ENCODE data around the gene CELF2.

The CELF2 gene

GRCh38 chr10:11002916-11003315, 14.8 kb upstream of the CELF2 start:
- Histone ChIP-seq H3K27ac (ENCODE audit: low read depth in 2 of 2, low read length in 2 of 2) (no peak overlapping the region), H3K4me1 (ENCODE audit: control insufficient read depth in 2 of 2, insufficient read depth in 2 of 2, low read length in 2 of 2) (no peaks in the 10 kb centered on the region), H3K27me3 (ENCODE audit: control insufficient read depth in 2 of 2, insufficient read depth in 2 of 2, low read length in 2 of 2) (no peaks in the 10 kb centered on the region), H3K9me3 (ENCODE audit: control insufficient read depth in 2 of 2, low read length in 2 of 2) (no peaks in the 10 kb centered on the region), H3K9ac (ENCODE audit: low read depth in 1 of 2, low read length in 2 of 2) (no peak overlapping the region), H3K4me3 (ENCODE audit: low read length in 2 of 2) (no peak overlapping the region), H3K36me3 (ENCODE audit: control insufficient read depth in 2 of 2, insufficient read depth in 2 of 2, low read length in 2 of 2) (no peaks in the 10 kb centered on the region)

- Histone ChIP-seq H3K36me3 (ENCODE audit: control insufficient read depth in 2 of 2, insufficient read depth in 2 of 2, low read length in 2 of 2) (no peaks in the 10 kb centered on the region), H3K4me1 (ENCODE audit: control insufficient read depth in 2 of 2, insufficient read depth in 2 of 2, low read length in 2 of 2) (no peaks in the 10 kb centered on the region), H3K27me3 (ENCODE audit: control insufficient read depth in 2 of 2, insufficient read depth in 2 of 2, low read length in 2 of 2) (no peaks in the 10 kb centered on the region), H3K27ac (ENCODE audit: low read depth in 2 of 2, low read length in 2 of 2) (no peak overlapping the region), H3K9ac (ENCODE audit: low read depth in 1 of 2, low read length in 2 of 2) (no peak overlapping the region), H3K9me3 (ENCODE audit: control insufficient read depth in 2 of 2, low read length in 2 of 2) (no peaks in the 10 kb centered on the region), H3K4me3 (ENCODE audit: low read length in 2 of 2) (no peak overlapping the region)
These were observed 14.0 kb upstream of the CELF2 start for GRCh38 chr10:11003679-11004078.

DNA sequence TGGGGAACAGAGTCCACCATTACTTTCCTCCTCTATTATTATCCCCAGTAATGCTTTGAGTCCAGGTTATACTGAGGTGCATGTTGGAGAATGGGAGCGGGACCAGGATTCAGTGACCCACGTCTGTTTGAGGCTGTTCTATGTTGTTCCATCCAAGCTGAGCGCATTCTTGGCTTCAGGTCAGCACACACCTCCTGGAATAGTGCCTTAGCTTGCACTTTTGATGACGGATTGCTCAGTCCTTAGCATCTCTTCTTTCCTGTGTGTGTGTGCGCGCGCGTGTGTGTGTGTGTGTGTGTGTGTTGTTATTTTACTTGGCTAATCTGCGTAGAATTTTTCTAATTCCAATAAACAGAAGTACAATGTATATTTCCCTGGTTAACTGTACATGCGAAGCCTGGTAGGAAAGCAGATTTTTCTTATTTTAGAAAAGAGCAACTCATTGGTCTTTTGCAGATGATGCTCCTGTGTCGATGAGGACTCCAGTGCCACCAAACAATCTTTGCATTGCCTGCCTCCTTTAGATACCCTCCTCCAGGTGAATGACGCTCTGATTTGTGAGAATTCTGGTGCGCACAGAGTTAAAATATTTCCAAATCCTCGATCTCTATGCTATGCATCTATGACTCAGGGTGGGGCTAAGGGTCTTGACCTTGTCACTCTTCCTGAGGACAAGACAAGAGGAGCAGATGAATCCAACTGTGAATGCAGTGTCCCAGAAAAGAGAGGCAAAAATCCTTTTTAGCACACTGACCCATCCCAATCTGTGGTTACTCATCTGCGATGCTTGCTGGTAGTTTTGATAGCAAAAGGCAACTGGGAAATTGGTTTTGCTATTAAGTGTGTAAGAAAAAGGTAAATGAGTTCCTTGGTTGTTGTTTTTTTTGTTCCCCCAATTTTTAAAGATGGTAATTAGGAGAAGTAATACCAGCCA, 13.3 kb upstream of the CELF2 start:
- no peaks in the 10 kb centered on the region for H3K36me3 ChIP-seq (ENCODE audit: control insufficient read depth in 2 of 2, insufficient read depth in 2 of 2, low read length in 2 of 2)
- H3K27ac ChIP-seq (ENCODE audit: low read depth in 2 of 2, low read length in 2 of 2): no peak overlapping the region
- no peaks in the 10 kb centered on the region for H3K27me3 ChIP-seq (ENCODE audit: control insufficient read depth in 2 of 2, insufficient read depth in 2 of 2, low read length in 2 of 2)
- no peak overlapping the region for H3K9ac ChIP-seq (ENCODE audit: low read depth in 1 of 2, low read length in 2 of 2)
- no peaks in the 10 kb centered on the region for H3K9me3 ChIP-seq (ENCODE audit: control insufficient read depth in 2 of 2, low read length in 2 of 2)
- no peak overlapping the region for H3K4me3 ChIP-seq (ENCODE audit: low read length in 2 of 2)
- no peaks in the 10 kb centered on the region for H3K4me1 ChIP-seq (ENCODE audit: control insufficient read depth in 2 of 2, insufficient read depth in 2 of 2, low read length in 2 of 2)

GRCh38 chr10:11005725-11006427, 11.8 kb upstream of the CELF2 start:
- H3K27me3 ChIP-seq (ENCODE audit: control insufficient read depth in 2 of 2, insufficient read depth in 2 of 2, low read length in 2 of 2): no peaks in the 10 kb centered on the region
- no peaks in the 10 kb centered on the region for H3K4me1 ChIP-seq (ENCODE audit: control insufficient read depth in 2 of 2, insufficient read depth in 2 of 2, low read length in 2 of 2)
- H3K9me3 ChIP-seq (ENCODE audit: control insufficient read depth in 2 of 2, low read length in 2 of 2): no peaks in the 10 kb centered on the region
- no peak overlapping the region for H3K9ac ChIP-seq (ENCODE audit: low read depth in 1 of 2, low read length in 2 of 2)
- no peaks in the 10 kb centered on the region for H3K36me3 ChIP-seq (ENCODE audit: control insufficient read depth in 2 of 2, insufficient read depth in 2 of 2, low read length in 2 of 2)
- H3K4me3 ChIP-seq (ENCODE audit: low read length in 2 of 2): no peak overlapping the region
- H3K27ac ChIP-seq (ENCODE audit: low read depth in 2 of 2, low read length in 2 of 2): no peak overlapping the region

DNA sequence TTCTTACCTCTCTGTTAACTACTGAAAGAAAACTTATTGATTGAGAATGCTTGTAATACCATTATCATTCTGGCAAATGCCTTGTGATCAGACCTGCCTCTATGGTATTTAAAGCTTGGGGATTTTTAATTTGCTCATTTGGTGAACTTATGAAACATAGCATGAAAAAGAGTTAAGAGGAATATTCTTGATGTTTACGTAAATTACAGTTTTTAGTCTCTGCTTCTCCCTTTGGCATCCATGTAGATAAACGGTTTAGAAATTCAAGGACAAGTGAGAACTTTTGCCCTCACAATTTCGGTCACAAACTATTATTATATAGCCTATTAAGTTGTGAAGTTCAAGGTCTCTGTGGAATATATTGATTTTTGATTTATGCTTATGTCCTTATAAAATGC, 11.2 kb upstream of the CELF2 start:
- H3K27me3 ChIP-seq (ENCODE audit: control insufficient read depth in 2 of 2, insufficient read depth in 2 of 2, low read length in 2 of 2): no peaks in the 10 kb centered on the region
- H3K4me3 ChIP-seq (ENCODE audit: low read length in 2 of 2): no peak overlapping the region
- H3K36me3 ChIP-seq (ENCODE audit: control insufficient read depth in 2 of 2, insufficient read depth in 2 of 2, low read length in 2 of 2): no peaks in the 10 kb centered on the region
- H3K4me1 ChIP-seq (ENCODE audit: control insufficient read depth in 2 of 2, insufficient read depth in 2 of 2, low read length in 2 of 2): no peaks in the 10 kb centered on the region
- H3K27ac ChIP-seq (ENCODE audit: low read depth in 2 of 2, low read length in 2 of 2): no peak overlapping the region
- no peaks in the 10 kb centered on the region for H3K9me3 ChIP-seq (ENCODE audit: control insufficient read depth in 2 of 2, low read length in 2 of 2)
- no peak overlapping the region for H3K9ac ChIP-seq (ENCODE audit: low read depth in 1 of 2, low read length in 2 of 2)

DNA sequence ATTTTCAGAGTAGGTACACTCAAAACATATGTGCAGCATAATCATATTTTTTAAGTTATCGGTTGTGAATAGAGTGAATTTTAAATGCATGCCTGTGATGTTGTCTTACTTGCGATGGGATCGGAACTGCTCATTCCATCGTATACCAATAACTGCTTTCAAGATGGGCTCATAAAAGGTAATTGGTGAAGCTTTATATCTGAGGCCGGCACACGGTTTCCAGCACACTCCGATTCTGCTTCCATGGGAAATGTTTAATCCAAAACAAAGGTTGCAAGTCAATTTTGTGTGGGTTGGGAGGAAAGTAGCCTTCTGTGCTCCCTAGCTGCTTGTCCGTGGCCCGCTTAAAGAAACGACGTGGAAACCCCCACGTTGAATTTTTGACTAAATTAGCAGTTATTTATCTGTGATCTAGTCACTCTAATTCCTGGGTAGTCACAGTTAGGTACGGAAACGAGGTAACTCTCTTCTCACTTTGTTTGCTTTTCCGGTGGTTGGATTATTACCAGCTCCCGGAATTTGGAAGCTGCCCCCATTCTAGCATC, 10.1 kb upstream of the CELF2 start:
- no peak overlapping the region for H3K4me3 ChIP-seq (ENCODE audit: low read length in 2 of 2)
- H3K4me1 ChIP-seq (ENCODE audit: control insufficient read depth in 2 of 2, insufficient read depth in 2 of 2, low read length in 2 of 2): no peaks in the 10 kb centered on the region
- H3K9ac ChIP-seq (ENCODE audit: low read depth in 1 of 2, low read length in 2 of 2): no peak overlapping the region
- no peaks in the 10 kb centered on the region for H3K27me3 ChIP-seq (ENCODE audit: control insufficient read depth in 2 of 2, insufficient read depth in 2 of 2, low read length in 2 of 2)
- no peaks in the 10 kb centered on the region for H3K36me3 ChIP-seq (ENCODE audit: control insufficient read depth in 2 of 2, insufficient read depth in 2 of 2, low read length in 2 of 2)
- no peak overlapping the region for H3K27ac ChIP-seq (ENCODE audit: low read depth in 2 of 2, low read length in 2 of 2)
- H3K9me3 ChIP-seq (ENCODE audit: control insufficient read depth in 2 of 2, low read length in 2 of 2): no peaks in the 10 kb centered on the region

- H3K27ac ChIP-seq (ENCODE audit: low read depth in 2 of 2, low read length in 2 of 2): no peak overlapping the region
- peaks cover 3 to 6% of the 10 kb centered on the region in 2 donors for H3K4me1 ChIP-seq (ENCODE audit: control insufficient read depth in 2 of 2, insufficient read depth in 2 of 2, low read length in 2 of 2)
- no peak overlapping the region for H3K9ac ChIP-seq (ENCODE audit: low read depth in 1 of 2, low read length in 2 of 2)
- H3K4me3 ChIP-seq (ENCODE audit: low read length in 2 of 2): no peak overlapping the region
- no peaks in the 10 kb centered on the region for H3K9me3 ChIP-seq (ENCODE audit: control insufficient read depth in 2 of 2, low read length in 2 of 2)
- no peaks in the 10 kb centered on the region for H3K36me3 ChIP-seq (ENCODE audit: control insufficient read depth in 2 of 2, insufficient read depth in 2 of 2, low read length in 2 of 2)
- no peaks in the 10 kb centered on the region for H3K27me3 ChIP-seq (ENCODE audit: control insufficient read depth in 2 of 2, insufficient read depth in 2 of 2, low read length in 2 of 2)
These were observed 8.0 kb upstream of the CELF2 start for GRCh38 chr10:11009471-11010308.

- Histone ChIP-seq H3K27ac (ENCODE audit: low read depth in 2 of 2, low read length in 2 of 2) (no peak overlapping the region), H3K9me3 (ENCODE audit: control insufficient read depth in 2 of 2, low read length in 2 of 2) (no peaks in the 10 kb centered on the region), H3K4me3 (ENCODE audit: low read length in 2 of 2) (no peak overlapping the region), H3K27me3 (ENCODE audit: control insufficient read depth in 2 of 2, insufficient read depth in 2 of 2, low read length in 2 of 2) (no peaks in the 10 kb centered on the region), H3K4me1 (ENCODE audit: control insufficient read depth in 2 of 2, insufficient read depth in 2 of 2, low read length in 2 of 2) (peaks cover 7 to 11% of the 10 kb centered on the region in 2 donors), H3K36me3 (ENCODE audit: control insufficient read depth in 2 of 2, insufficient read depth in 2 of 2, low read length in 2 of 2) (no peaks in the 10 kb centered on the region), H3K9ac (ENCODE audit: low read depth in 1 of 2, low read length in 2 of 2) (no peak overlapping the region)
These were observed 7.1 kb upstream of the CELF2 start for GRCh38 chr10:11010582-11010981.

GRCh38 chr10:11011436-11011835, 6.2 kb upstream of the CELF2 start:
- Histone ChIP-seq H3K36me3 (ENCODE audit: control insufficient read depth in 2 of 2, insufficient read depth in 2 of 2, low read length in 2 of 2) (no peaks in the 10 kb centered on the region), H3K4me3 (ENCODE audit: low read length in 2 of 2) (no peak overlapping the region), H3K27me3 (ENCODE audit: control insufficient read depth in 2 of 2, insufficient read depth in 2 of 2, low read length in 2 of 2) (no peaks in the 10 kb centered on the region), H3K4me1 (ENCODE audit: control insufficient read depth in 2 of 2, insufficient read depth in 2 of 2, low read length in 2 of 2) (peaks cover 7 to 11% of the 10 kb centered on the region in 2 donors), H3K9me3 (ENCODE audit: control insufficient read depth in 2 of 2, low read length in 2 of 2) (no peaks in the 10 kb centered on the region), H3K9ac (ENCODE audit: low read depth in 1 of 2, low read length in 2 of 2) (no peak overlapping the region), H3K27ac (ENCODE audit: low read depth in 2 of 2, low read length in 2 of 2) (no peak overlapping the region)

Data from mucosa of rectum (tissue), 2 donors.